PFSK-1 (cell line): ENCODE data around the gene SPINDOC.

Source experiments
- FOXP2 ChIP-seq: optimal IDR thresholded peaks from 2 replicates; pipeline ENCODE3; 2011; ENCODE audit warnings: borderline replicate concordance, control low read depth, inconsistent platforms; ENCODE audit not compliant: insufficient read depth; ENCODE audit errors: extremely low read length, extremely low read depth
- POLR2AphosphoS5 ChIP-seq: IDR thresholded peaks from 2 replicates; pipeline ENCODE4 v1.6.1; 2012; ENCODE audit warnings: low read depth, mild to moderate bottlenecking, control low read depth, low read length, moderate library complexity
- REST ChIP-seq, 2 experiments: IDR thresholded peaks; 2 replicates each; pipeline versions ENCODE4 v1.6.1 to v1.8.0; 2011 to 2012; ENCODE audit warnings: low read depth in 2 of 2, low read length in 2 of 2, control low read depth in 1 of 2, inconsistent platforms in 1 of 2, mild to moderate bottlenecking in 1 of 2, moderate library complexity in 1 of 2; ENCODE audit not compliant: insufficient read depth in 1 of 2
- SIN3A ChIP-seq: IDR thresholded peaks from 2 replicates; pipeline ENCODE4 v1.6.1; 2012; ENCODE audit warnings: mild to moderate bottlenecking, low read length, moderate library complexity, borderline replicate concordance; ENCODE audit not compliant: insufficient read depth
- TAF1 ChIP-seq: IDR thresholded peaks from 2 replicates; pipeline ENCODE4 v1.6.1; 2012; ENCODE audit warnings: low read length, control low read depth, borderline replicate concordance; ENCODE audit not compliant: insufficient read depth

SPINDOC gene

GRCh38 chr11:63866211-63866610, 53.0 kb downstream of the SPINDOC start:
- TF ChIP-seq POLR2AphosphoS5, result no peak
- no peak for TF ChIP-seq FOXP2
- no peak for TF ChIP-seq TAF1
- TF ChIP-seq SIN3A, result no peak
- no peak for TF ChIP-seq REST (IDR thresholded peaks at IDR 0.05; ENCODE audit: insufficient read depth in 1 of 2, low read depth in 2 of 2, low read length in 2 of 2)

- TF ChIP-seq POLR2AphosphoS5, result no peak
- no peak for TF ChIP-seq TAF1
- no peak for TF ChIP-seq REST (IDR thresholded peaks at IDR 0.05; ENCODE audit: insufficient read depth in 1 of 2, low read depth in 2 of 2, low read length in 2 of 2)
- no peak for TF ChIP-seq SIN3A
- no peak for TF ChIP-seq FOXP2
These were observed 54.3 kb downstream of the SPINDOC start for GRCh38 chr11:63867511-63867910.

- TF ChIP-seq TAF1, result no peak
- TF ChIP-seq POLR2AphosphoS5, result no peak
- TF ChIP-seq REST (IDR thresholded peaks at IDR 0.05; ENCODE audit: insufficient read depth in 1 of 2, low read depth in 2 of 2, low read length in 2 of 2), result no peak
- no peak for TF ChIP-seq SIN3A
- no peak for TF ChIP-seq FOXP2
These were observed 55.3 kb downstream of the SPINDOC start for GRCh38 chr11:63868399-63869064.

- TF ChIP-seq SIN3A (no peak), TAF1 (no peak), REST (IDR thresholded peaks at IDR 0.05; ENCODE audit: insufficient read depth in 1 of 2, low read depth in 2 of 2, low read length in 2 of 2) (no peak), FOXP2 (no peak), POLR2AphosphoS5 (no peak)
These were observed 55.9 kb downstream of the SPINDOC start for GRCh38 chr11:63869171-63869591.

- TF ChIP-seq POLR2AphosphoS5 (no peak), SIN3A (no peak), TAF1 (no peak), FOXP2 (no peak), REST (IDR thresholded peaks at IDR 0.05; ENCODE audit: insufficient read depth in 1 of 2, low read depth in 2 of 2, low read length in 2 of 2) (no peak)
These were observed 56.4 kb downstream of the SPINDOC start for GRCh38 chr11:63869683-63870082.
